K562 treated with DMSO at 1 percent for 48 hours (cell line): ENCODE results near the gene DDI1. TPM values are rescaled to one million over a fixed set of nuclear protein-coding genes. Genes with fewer than 3 reads are reported as not detected.

Source experiments
- total RNA-seq: library from RNA; unstranded; fragments of 300-600 nt; gene quantifications from 2 replicates; pipeline ENCODE4 v1.2.3, GENCODE V29; 2022; ENCODE audit warnings: low replicate concordance; ENCODE audit errors: extremely low read depth

Gene DDI1
- not detected in 2 replicates for total RNA-seq

GRCh38 chr11:104036588-104036987 is at the start of gene DDI1:
DDI1 (plus strand) TSS chr11:104036640; CDS start chr11:104036823, 183 bp downstream.

Other genes starting within 250 kb of the DDI1 start
- not detected in 2 replicates for gene PDGFD, start 127.5 kb downstream of the DDI1 start, total RNA-seq